GM06990 (cell line): ENCODE data around the gene OR9A4.
A peak's percentile ranks its signal among the peaks of the same experiment; 100 is the strongest.

Experiments used
- DNase-seq: peaks from one replicate; pipeline ENCODE4 v3.0.0-alpha.2; 2011; ENCODE audit not compliant: insufficient read length; ENCODE audit errors: extremely low read depth
- H3K27me3 ChIP-seq: replicated peaks from 2 replicates; pipeline ENCODE4 v1.6.0; 2011; ENCODE audit warnings: low read length; ENCODE audit not compliant: control insufficient read depth, insufficient read depth
- H3K36me3 ChIP-seq: 2 replicates; pipeline ENCODE4 v1.5.1; 2011; ENCODE audit warnings: low read length; ENCODE audit not compliant: control insufficient read depth, insufficient read depth
- H3K4me3 ChIP-seq: replicated peaks from 2 replicates; pipeline ENCODE4 v1.5.1; 2011; ENCODE audit warnings: low read depth, mild to moderate bottlenecking, control low read depth, low read length
- CTCF ChIP-seq: IDR thresholded peaks from 2 replicates; pipeline ENCODE4 v1.5.1; 2011; ENCODE audit warnings: low read length, control low read depth, mild to moderate bottlenecking, inconsistent platforms; ENCODE audit not compliant: insufficient read depth, poor library complexity, severe bottlenecking

OR9A4 gene

GRCh38 chr7:141906285-141906684 is 9.9 kb upstream of the OR9A4 start:
- Histone ChIP-seq H3K27me3 (no peaks in the 10 kb centered on the region; the same call in 1 of the 2 replicates), H3K4me3 (no peak overlapping the region), H3K36me3 (no peaks in the 10 kb centered on the region)
- DNase-seq = no peak
- no peak for TF ChIP-seq CTCF

- no peak for TF ChIP-seq CTCF
- no peaks in the 10 kb centered on the region; the same call in 1 of the 2 replicates for H3K27me3 ChIP-seq
- DNase-seq = no peak
- H3K36me3 ChIP-seq = no peaks in the 10 kb centered on the region
- no peak overlapping the region for H3K4me3 ChIP-seq
These were observed 4.8 kb upstream of the OR9A4 start for GRCh38 chr7:141911391-141911790.

GRCh38 chr7:141915565-141915964 is 634 bp upstream of the OR9A4 start:
- TF ChIP-seq CTCF = no peak
- DNase-seq = peak; percentile 5

GRCh38 chr7:141920281-141920680 is 4.1 kb downstream of the OR9A4 start:
- DNase-seq = no peak
- Histone ChIP-seq H3K36me3 (no peaks in the 10 kb centered on the region), H3K27me3 (no peaks in the 10 kb centered on the region), H3K4me3 (no peak overlapping the region)
- no peak for TF ChIP-seq CTCF

More at GRCh38 chr7:141915565-141915964, 634 bp upstream of the OR9A4 start:
- Histone ChIP-seq H3K36me3 (no peaks in the 10 kb centered on the region), H3K4me3 (no peak overlapping the region), H3K27me3 (no peaks in the 10 kb centered on the region)

- no peak for DNase-seq
- TF ChIP-seq CTCF = no peak
- Histone ChIP-seq H3K27me3 (no peaks in the 10 kb centered on the region), H3K36me3 (no peaks in the 10 kb centered on the region), H3K4me3 (no peak overlapping the region)
These were observed 12.1 kb downstream of the OR9A4 start for GRCh38 chr7:141928146-141928844.

- no peaks in the 10 kb centered on the region for H3K27me3 ChIP-seq
- DNase-seq = no peak
- H3K4me3 ChIP-seq = no peak overlapping the region
- TF ChIP-seq CTCF = no peak
- H3K36me3 ChIP-seq = no peaks in the 10 kb centered on the region
These were observed 12.6 kb downstream of the OR9A4 start for GRCh38 chr7:141928845-141929195.
